ENCODE measurements around the gene IFT88.

Gene IFT88

DNA sequence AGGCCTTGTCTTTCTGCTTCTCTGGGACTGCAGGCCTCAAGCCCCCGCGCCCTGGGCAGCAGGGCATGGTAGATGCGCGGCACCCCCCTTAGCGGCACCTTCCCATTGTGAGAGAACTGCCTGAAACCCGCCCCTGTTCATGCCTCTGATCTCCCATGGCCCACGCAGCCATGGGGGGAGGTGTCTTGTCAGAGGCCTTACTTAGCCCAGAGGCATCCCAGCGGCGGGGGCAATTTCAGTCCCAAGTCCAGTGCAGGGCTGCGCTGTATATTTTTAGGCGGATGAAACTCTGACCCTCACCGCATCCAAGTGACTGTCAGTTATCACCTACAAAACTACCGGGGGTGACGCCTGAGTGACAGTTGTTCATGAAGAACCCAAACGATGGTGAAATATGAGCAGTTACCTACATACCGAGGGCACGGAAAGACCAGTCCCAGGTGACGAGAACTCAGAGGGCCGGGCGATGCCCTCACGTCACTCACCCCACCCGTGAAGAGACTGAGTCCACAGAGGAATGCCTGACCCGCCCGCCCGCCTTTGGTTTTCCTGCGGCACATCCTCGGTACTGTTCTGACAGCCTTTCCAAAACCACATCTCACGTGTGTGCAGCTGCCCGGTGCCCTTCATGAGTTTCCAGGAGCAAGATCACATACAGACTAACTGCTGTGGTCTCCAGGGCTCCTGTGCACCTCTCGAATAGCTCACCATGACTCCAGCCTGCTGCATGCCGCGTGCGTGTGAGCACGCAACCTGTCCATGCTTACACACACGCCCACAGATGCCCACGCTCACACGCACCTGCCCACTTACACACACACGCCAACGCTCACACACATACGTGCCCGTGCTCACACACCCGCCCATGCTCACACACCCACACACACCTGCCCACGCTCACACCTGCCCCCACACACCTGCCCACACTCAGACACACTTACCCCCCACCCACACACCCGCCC, 150.9 kb downstream of the IFT88 start:
- DNase-seq = no peak

DNA sequence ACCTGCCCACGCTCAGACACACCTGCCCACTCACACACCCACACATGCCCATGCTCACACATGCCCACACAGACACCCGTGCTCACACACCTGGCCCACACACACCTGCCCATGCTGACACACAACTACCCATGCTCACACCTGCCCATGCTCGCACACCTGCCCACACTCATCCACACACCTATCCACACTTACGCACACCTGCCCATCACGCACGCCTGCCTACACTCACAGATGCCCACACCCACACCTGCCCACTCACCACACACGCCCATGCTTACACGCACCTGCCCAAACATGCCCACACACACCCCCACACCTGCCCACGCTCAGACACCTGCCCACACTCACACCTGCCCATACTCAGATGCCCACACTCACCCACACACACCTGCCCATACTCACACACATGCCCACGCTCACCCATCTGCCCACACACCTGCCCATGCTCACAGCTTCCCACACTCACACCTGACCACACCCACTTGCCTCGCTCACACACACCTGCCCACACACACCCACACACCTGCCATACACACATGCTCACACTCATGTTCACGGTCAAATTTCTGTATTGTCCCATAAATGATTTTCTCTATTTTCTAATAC, 152.1 kb downstream of the IFT88 start:
- DNase-seq = no peak

DNA sequence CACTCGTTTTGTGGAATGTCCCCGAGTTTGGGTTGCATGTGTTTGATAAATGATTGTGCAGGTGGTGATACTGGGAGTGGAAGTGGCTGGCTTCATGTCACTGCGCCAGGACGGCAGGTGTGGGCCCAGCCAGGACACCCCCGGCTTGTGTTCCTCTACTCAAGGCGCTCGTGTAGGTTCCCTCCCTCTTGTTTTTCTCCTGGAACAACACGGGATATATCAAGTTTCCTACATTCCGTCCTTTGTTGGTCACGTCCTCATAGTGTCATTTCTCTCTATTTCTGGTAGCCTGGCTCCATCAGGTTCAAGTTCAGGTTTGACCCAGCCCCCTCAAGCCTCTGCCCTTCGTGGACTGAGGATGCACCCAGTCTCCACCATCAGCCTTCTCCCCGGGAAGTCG, 152.8 kb downstream of the IFT88 start:
- DNase-seq = no peak

DNA sequence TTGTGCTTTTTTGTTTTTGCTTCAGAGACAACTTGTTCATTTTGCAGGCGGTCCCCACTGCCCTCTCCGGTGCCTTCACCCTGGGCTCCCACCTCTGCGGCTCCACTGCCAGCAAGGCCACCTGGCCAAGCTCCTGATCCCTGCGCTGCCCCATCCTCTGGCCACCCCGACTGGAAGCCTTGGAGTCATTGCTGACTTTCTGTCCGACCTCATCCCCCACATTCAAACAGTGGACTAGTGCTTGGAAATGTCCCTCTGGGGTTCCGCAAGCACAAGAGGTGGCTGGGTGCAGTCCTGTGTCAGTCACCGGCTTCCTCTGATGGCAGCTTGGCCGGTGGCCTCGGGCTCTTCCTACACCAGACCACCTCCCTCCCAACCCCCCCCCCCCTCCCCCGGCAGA, 153.5 kb downstream of the IFT88 start:
- no peak for DNase-seq

DNA sequence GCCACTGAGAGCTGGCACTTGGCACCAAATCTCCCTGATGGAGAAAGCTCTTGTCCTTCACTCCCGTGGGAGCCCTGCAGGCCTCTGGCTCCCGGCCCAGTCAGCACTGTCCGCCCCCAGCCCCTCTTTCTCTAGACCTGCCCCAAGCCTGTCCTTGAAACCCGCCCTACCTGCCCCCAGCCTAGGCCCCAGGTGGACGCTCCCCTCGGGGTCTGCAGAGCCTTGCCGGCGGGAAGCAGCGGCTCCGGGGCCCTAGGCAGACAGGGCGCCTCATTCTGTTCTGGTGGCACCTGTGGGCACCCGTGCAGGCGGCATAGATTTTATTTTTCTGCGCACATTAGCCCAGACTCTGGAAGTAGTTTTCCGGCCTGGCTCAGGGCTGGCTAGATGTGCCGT, 154.1 kb downstream of the IFT88 start:
- no peak for DNase-seq

DNA sequence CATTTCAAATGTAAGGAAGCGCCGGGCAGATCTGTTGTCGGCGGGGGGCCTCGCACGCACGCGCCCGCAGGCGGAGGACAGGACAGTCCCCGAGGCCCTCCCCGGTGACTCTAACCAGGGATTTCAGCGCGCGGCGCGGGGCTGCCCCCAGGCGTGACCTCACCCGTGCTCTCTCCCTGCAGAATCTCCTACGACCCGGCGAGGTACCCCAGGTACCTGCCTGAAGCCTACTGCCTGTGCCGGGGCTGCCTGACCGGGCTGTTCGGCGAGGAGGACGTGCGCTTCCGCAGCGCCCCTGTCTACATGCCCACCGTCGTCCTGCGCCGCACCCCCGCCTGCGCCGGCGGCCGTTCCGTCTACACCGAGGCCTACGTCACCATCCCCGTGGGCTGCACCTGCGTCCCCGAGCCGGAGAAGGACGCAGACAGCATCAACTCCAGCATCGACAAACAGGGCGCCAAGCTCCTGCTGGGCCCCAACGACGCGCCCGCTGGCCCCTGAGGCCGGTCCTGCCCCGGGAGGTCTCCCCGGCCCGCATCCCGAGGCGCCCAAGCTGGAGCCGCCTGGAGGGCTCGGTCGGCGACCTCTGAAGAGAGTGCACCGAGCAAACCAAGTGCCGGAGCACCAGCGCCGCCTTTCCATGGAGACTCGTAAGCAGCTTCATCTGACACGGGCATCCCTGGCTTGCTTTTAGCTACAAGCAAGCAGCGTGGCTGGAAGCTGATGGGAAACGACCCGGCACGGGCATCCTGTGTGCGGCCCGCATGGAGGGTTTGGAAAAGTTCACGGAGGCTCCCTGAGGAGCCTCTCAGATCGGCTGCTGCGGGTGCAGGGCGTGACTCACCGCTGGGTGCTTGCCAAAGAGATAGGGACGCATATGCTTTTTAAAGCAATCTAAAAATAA, 154.7 kb downstream of the IFT88 start:
- no peak for DNase-seq

DNA sequence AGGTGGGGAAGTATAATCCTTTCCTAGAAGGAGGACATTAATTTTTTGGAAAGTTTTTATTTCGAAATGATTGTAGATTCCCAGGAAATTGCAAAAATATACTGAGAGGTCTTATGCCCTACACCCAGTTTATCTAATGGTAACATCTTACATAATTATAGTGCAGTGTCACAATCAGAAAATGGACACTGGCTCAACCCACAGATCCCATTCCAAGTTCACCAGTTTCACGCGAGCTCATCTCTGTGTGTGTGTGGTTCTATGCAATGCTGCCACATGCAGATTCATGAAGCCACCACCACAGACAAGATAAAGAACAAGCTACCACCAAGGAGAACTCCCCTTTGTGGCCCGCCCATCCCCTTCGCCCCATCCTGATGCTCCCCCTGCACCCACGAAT, 160.9 kb downstream of the IFT88 start:
- no peak for DNase-seq

DNA sequence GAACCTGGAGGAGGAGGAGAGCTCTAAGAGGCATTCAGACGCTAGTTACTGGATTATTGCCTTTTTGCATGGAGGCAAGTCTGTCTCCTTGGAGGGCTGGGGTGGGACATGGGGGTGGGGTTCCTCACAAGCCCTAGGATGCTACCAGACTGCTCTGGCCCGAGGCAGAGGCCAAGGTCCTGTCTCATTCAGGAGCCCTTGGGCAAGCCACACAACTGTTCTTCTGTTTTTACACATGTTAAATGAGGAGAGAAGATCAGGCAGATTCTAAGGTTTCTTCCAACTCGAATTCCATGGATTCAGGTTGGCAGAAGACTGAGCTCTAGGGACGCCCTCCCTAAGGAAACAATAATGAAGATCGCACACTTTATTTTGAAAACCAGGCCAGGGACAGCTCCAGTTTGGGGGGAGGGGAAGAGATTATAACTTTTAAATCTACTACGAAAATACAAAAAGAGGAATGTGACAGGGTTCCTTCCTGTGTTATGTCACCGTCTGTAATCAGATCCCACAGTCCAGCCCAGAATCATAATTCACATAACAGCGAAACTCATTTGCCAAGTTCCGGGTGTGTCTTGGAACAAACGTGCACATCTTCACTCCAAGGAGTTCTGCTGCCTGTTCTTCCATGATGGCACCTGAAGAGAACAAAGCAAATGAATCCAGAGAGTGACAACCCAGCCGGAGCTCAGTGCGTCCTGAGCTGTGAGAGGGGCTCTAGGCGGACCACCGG, 161.8 kb downstream of the IFT88 start:
- no peak for DNase-seq

DNA sequence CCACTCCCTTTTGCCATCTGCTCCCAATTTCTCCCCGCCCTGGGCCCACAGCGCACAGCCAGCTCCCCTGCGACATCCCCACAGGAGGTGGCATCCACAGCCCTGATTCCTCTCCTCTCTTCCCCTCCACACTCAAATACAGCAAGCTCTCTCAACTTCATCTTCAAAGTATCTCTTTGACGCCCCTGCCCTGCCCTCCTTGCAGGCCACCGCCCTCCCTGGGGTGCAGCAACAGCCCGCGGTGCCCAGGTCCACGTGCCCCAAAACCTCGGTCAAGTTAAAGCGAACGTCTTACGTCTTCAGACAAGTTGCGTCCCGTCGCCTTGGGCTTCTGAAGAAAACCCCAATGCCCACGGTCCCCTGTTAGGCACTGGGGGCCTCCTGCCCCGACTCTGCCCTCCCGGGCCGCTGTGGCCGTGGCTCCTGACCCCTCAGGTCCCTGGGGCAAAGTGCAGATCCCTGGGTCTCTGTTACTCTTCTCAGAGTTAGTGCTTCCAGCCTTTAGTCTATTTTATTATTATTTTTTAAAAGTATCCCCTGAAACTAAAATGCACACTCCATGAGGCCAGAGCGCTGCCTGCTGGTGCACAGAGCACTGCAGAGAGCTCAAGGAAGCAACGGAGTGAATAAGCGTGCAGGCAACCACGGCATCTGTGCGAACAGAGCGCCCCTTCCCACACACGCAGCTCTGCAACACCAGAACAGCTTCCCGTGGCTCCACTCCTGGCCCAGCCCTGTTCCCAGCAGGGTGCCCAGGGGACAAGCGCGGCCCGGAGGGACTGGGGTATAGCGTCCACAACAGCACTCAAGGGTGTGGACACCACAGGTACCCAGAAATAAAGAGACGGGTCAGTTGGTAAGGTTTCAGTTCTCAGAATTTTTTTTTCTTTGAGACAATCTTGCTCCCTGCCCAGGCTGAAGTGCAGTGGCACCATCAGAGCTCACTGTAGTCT, 163.0 kb downstream of the IFT88 start:
- DNase-seq = no peak

DNA sequence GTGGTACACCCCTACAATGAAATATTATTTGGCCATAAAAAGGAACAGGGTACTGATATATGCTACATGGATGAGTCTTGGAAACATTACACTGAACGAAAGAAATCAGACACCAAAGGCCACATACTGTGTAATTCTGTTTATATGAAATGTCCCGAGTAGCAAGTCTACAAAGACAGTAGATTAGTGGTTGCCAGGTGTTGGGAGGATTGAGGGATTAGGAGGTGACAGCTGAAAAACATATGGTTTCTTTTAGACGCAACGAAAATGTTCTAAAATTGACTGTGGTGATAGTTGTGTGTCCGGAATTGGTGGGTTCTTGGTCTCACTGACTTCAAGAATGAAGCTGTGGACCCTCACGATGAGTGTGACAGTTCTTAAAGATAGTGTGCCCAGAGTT, 171.7 kb downstream of the IFT88 start:
- DNase-seq = no peak

DNA sequence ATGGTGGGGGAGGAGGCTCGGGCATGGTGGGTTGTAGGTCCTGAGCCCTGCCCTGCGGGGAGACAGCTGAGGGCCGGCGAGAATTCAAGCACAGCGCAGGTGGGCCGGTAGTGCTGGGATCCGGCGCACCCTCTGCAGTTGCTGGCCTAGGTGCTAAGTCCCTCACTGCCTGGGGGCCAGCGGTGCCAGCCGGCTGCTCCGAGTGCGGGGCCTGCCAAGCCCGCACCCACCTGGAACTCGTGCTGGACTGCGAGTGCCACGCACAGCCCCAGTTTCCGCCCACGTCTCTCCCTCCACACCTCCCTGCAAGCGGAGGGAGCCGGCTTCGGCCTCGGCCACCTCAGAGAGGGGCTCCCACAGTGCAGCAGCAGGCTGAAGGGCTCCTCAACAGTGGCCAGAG, 173.1 kb downstream of the IFT88 start:
- no peak for DNase-seq
